ENCODE data around the gene SLC22A2. TPM values are rescaled to one million over a fixed set of nuclear protein-coding genes. Genes with fewer than 3 reads are reported as not detected.

Gene SLC22A2
- polyA plus RNA-seq, 1 donor, result not detected

- no peak for DNase-seq
These were observed 14.6 kb upstream of the SLC22A2 start for GRCh38 chr6:160273196-160273595.

GRCh38 chr6:160272707-160273106 is 14.1 kb upstream of the SLC22A2 start:
- DNase-seq, result no peak

- DNase-seq, result no peak
These were observed 11.7 kb upstream of the SLC22A2 start for GRCh38 chr6:160270347-160270746.

- DNase-seq, result no peak
These were observed 11.2 kb upstream of the SLC22A2 start for GRCh38 chr6:160269771-160270170.

GRCh38 chr6:160269023-160269521 is 10.5 kb upstream of the SLC22A2 start:
- DNase-seq, result no peak

GRCh38 chr6:160267102-160267501 is 8.5 kb upstream of the SLC22A2 start:
- no peak for DNase-seq

- no peak for DNase-seq
These were observed 7.4 kb upstream of the SLC22A2 start for GRCh38 chr6:160265869-160266476.

GRCh38 chr6:160264061-160264612 is 5.5 kb upstream of the SLC22A2 start:
- DNase-seq, result no peak

- DNase-seq, result no peak
These were observed 4.7 kb upstream of the SLC22A2 start for GRCh38 chr6:160263196-160263939.

- DNase-seq, result no peak
These were observed 3.5 kb upstream of the SLC22A2 start for GRCh38 chr6:160261991-160262680.

- DNase-seq, result no peak
These were observed 2.3 kb upstream of the SLC22A2 start for GRCh38 chr6:160260803-160261450.

GRCh38 chr6:160260367-160260766 is 1.7 kb upstream of the SLC22A2 start:
- DNase-seq, result no peak

- DNase-seq, result no peak
These were observed 977 bp upstream of the SLC22A2 start for GRCh38 chr6:160259598-160259997.

GRCh38 chr6:160259143-160259425 is 463 bp upstream of the SLC22A2 start:
- no peak for DNase-seq

- no peak for DNase-seq
These were observed 2.2 kb downstream of the SLC22A2 start for GRCh38 chr6:160256445-160256844.

GRCh38 chr6:160254467-160255312 is 3.9 kb downstream of the SLC22A2 start:
- DNase-seq, result no peak

GRCh38 chr6:160253714-160254113 is 4.9 kb downstream of the SLC22A2 start:
- no peak for DNase-seq

- no peak for DNase-seq
These were observed 5.3 kb downstream of the SLC22A2 start for GRCh38 chr6:160253292-160253691.

- DNase-seq, result no peak
These were observed 6.4 kb downstream of the SLC22A2 start for GRCh38 chr6:160252073-160252813.

- DNase-seq, result no peak
These were observed 8.9 kb downstream of the SLC22A2 start for GRCh38 chr6:160249671-160250070.

GRCh38 chr6:160248538-160248937 is 10.1 kb downstream of the SLC22A2 start:
- no peak for DNase-seq

Data from hindlimb muscle (tissue), 1 donor.